Body of pancreas (tissue), 4 donors: ENCODE data around the gene PSMA3.

Experiments
- CTCF ChIP-seq, 7 experiments: fragments of 450-650 bp in 4 of 7; fragments of 200-600 bp in 3 of 7; sonication (generic) in 3 of 7; IDR thresholded peaks; one replicate each; pipeline ENCODE4 v1.5.1; 2016 to 2019; ENCODE audit warnings: antibody characterized with exemption in 7 of 7
- POLR2A ChIP-seq, 3 donors: fragments of 450-650 bp; IDR thresholded peaks; one replicate each; pipeline ENCODE4 v1.6.1; 2016; ENCODE audit warnings: antibody characterized with exemption in 3 of 3, mild to moderate bottlenecking in 2 of 3

GRCh38 chr14:58238252-58239243 lies 6.1 kb upstream of the PSMA3 start:
- TF ChIP-seq CTCF (IDR thresholded peaks at IDR 0.05) (no peak), POLR2A (IDR thresholded peaks at IDR 0.05) (no peak)
